ENCODE results near the gene OLFML1.

Gene OLFML1

DNA sequence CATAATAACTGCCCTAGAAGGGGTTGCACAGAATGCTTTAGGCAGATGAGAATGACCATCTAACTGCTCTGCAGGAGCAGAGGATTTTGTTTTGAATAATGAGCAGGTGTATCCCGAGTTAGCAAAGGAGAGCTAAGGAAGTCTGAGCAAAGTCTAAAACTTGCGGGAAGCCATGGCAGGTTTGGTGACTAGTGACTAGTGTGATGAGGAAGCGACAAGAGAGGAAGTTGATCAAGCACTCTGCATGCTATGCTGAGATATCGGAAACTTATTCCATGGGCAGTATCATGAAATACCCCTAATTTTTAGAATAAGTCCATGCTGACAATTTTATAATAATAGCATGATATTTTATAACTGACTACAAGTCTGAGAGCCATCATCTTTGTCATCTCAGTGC lies 12.9 kb downstream of the OLFML1 start:
- TF ChIP-seq, protein P1, sequence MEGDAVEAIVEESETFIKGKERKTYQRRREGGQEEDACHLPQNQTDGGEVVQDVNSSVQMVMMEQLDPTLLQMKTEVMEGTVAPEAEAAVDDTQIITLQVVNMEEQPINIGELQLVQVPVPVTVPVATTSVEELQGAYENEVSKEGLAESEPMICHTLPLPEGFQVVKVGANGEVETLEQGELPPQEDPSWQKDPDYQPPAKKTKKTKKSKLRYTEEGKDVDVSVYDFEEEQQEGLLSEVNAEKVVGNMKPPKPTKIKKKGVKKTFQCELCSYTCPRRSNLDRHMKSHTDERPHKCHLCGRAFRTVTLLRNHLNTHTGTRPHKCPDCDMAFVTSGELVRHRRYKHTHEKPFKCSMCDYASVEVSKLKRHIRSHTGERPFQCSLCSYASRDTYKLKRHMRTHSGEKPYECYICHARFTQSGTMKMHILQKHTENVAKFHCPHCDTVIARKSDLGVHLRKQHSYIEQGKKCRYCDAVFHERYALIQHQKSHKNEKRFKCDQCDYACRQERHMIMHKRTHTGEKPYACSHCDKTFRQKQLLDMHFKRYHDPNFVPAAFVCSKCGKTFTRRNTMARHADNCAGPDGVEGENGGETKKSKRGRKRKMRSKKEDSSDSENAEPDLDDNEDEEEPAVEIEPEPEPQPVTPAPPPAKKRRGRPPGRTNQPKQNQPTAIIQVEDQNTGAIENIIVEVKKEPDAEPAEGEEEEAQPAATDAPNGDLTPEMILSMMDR (IDR thresholded peaks at IDR 0.05) = no peak
- no peak for TF ChIP-seq ZFX (IDR thresholded peaks at IDR 0.05; ENCODE audit: borderline replicate concordance)
- no peak overlapping the region for H3K27ac ChIP-seq

DNA sequence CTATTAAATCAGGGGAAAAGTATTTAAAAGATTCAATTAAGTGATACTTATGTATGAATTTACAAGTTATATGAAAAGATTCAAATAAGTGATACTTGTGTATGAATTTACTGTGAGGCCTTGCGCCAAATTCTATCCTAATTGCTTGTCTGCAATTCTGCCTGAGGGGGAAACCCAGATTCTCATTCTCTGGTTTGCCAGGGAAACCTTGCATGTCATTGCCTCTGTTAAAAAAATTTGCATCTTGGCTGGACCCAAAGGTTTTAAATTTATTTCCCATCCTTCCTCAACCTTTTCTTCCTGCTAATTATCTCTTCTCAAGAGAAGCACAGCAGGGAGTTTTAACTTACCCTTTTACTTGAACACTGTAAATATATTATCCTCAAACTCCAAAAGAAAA lies 13.8 kb downstream of the OLFML1 start:
- no peak for TF ChIP-seq ZFX (IDR thresholded peaks at IDR 0.05; ENCODE audit: borderline replicate concordance)
- TF ChIP-seq, protein P1 (IDR thresholded peaks at IDR 0.05) = no peak
- H3K27ac ChIP-seq = no peak overlapping the region

DNA sequence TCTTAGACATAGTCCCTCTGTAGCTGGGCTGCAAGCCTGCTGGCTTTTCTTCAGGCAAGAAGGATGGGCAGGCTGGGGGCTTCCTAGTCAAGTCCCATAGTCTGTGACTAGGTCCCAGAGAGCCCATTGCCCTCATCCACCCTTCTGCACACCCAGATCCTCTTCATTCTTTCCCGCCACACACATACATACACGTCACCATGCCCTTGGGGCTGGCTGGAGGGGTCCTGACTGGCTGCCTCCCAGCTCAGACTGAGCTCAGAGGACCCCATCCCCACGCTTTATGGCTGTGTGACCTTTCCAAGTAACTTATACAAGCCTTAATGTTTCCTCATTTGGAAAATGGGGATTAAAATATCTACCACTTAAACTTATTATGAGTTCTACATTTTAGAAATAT lies 14.9 kb downstream of the OLFML1 start:
- no peak for TF ChIP-seq ZFX (IDR thresholded peaks at IDR 0.05; ENCODE audit: borderline replicate concordance)
- TF ChIP-seq, protein P1 (IDR thresholded peaks at IDR 0.05) = no peak
- no peak overlapping the region for H3K27ac ChIP-seq

DNA sequence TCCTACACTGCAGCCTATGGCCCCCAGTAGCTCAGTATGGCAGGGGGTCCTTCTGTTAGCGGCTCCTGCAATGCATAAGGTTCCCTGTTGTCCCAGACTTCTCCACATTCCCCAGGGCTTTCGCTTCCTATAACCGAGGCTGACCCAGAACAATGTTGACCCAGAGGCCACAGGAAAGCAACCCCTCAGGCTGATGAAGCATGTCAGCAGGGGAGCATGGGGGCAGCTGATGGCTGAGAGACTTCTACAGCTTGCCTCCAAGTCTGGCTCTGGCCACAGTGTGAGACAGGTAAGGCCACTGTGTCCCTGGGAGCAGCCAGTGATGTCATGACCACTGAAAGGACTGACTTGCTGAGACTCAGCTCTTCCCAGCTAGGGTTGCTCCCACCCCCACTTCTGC lies 15.9 kb downstream of the OLFML1 start:
- no peak overlapping the region for H3K27ac ChIP-seq
- TF ChIP-seq, protein P1 (IDR thresholded peaks at IDR 0.05) = no peak
- TF ChIP-seq ZFX (IDR thresholded peaks at IDR 0.05; ENCODE audit: borderline replicate concordance) = no peak

DNA sequence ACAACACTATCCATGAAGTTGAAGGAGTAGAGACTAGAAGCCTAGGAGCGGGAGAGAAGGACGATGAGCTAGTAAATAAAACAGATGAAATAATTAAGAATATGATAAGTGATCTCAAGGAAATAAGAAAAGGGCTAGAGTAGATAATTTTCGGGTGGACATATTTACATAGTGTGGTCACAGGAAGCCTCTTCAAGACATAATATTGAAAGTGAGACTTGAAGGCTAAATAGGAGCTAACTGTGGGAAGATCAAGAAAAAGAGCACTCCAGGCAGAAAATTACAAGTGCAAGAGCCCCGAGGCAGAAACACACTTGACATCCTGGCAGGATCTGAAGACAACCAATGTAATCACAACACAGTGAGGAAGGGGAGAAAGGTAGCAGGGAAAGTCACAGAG lies 16.6 kb downstream of the OLFML1 start:
- TF ChIP-seq ZFX (IDR thresholded peaks at IDR 0.05; ENCODE audit: borderline replicate concordance) = no peak
- TF ChIP-seq, protein P1 (IDR thresholded peaks at IDR 0.05) = no peak
- no peak overlapping the region for H3K27ac ChIP-seq

DNA sequence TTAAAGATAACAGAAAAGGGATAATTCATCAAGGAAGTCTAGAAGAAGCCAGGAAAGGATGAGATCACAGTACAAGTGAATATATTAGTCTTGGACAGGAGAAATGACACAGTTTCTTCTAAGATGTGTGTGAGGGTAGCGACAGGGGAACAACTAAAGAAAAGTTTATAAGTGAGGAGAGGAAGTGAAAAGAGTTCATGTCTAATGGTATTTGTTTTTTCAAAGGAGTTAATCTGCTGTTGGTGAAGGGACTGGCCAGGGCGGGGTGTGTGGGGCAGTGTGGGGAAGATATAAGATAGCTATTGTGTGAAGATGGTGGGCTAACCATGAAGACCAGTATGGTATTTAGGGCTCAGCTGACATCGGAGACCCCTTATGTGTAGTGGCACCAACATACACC lies 20.9 kb downstream of the OLFML1 start:
- TF ChIP-seq, protein P1 (IDR thresholded peaks at IDR 0.05) = no peak
- TF ChIP-seq ZFX (IDR thresholded peaks at IDR 0.05; ENCODE audit: borderline replicate concordance) = no peak
- no peak overlapping the region for H3K27ac ChIP-seq

DNA sequence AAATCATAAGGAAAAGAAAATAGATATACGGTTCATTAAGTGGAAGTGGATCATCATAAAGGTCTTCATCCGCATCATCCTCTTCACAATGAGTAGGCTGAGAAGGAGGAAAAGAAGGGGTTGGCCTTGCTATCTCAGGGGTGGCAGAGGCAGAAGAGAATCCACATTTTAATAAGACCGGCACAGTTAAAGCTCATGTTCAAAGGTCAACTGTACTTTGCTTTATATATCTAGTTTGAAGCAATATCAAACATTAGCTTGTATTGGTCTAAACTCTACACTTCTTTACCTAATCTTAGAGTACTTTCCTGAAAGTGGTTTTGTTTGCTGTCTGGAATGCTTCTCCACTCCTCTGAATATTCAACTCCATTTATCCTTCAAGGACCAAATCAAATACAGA lies 22.8 kb downstream of the OLFML1 start:
- no peak overlapping the region for H3K27ac ChIP-seq
- TF ChIP-seq ZFX (IDR thresholded peaks at IDR 0.05; ENCODE audit: borderline replicate concordance) = no peak
- TF ChIP-seq, protein P1 (IDR thresholded peaks at IDR 0.05) = no peak
